Neural cell (in vitro differentiated cells): ENCODE data around the gene MMAB. TPM values are rescaled to one million over a fixed set of nuclear protein-coding genes. Genes with fewer than 3 reads are reported as not detected.

Experiments
- H2AFZ ChIP-seq: fragments of 200-600, 300-800 bp; sonication (generic), shearing (Covaris generic); 2 replicates; pipeline ENCODE4 v1.6.0; 2014; ENCODE audit warnings: low read depth, mild to moderate bottlenecking, antibody characterized with exemption, low read length, moderate library complexity
- H3F3A ChIP-seq: fragments of 200-600 bp; shearing (Covaris generic); 2 replicates; pipeline ENCODE4 v1.6.1; 2016; ENCODE audit warnings: mild to moderate bottlenecking, moderate library complexity, mixed read lengths, antibody characterized with exemption, low read length; ENCODE audit not compliant: insufficient read depth, poor library complexity, severe bottlenecking
- H3K27ac ChIP-seq: fragments of 200-600, 300-800 bp; sonication (generic), shearing (Covaris generic); 2 replicates; pipeline ENCODE4 v1.5.1; 2014; ENCODE audit warnings: mild to moderate bottlenecking, low read length, moderate library complexity
- H3K27me3 ChIP-seq: fragments of 300-800, 200-600 bp; sonication (generic), shearing (Covaris generic); 2 replicates; pipeline ENCODE4 v1.6.0; 2014; ENCODE audit warnings: mild to moderate bottlenecking, low read depth, low read length, moderate library complexity; ENCODE audit not compliant: insufficient read depth
- H3K36me3 ChIP-seq: fragments of 300-800, 200-600 bp; sonication (generic), shearing (Covaris generic); 2 replicates; pipeline ENCODE4 v1.5.1; 2014; ENCODE audit warnings: mild to moderate bottlenecking, antibody characterized with exemption, low read length, moderate library complexity; ENCODE audit not compliant: insufficient read depth
- H3K4me2 ChIP-seq: fragments of 300-800, 200-600 bp; sonication (generic), shearing (Covaris generic); 2 replicates; pipeline ENCODE4 v1.6.0; 2014; ENCODE audit warnings: mild to moderate bottlenecking, low read length
- H3K4me3 ChIP-seq: fragments of 300-800, 200-600 bp; sonication (generic), shearing (Covaris generic); 2 replicates; pipeline ENCODE4 v1.5.1; 2014; ENCODE audit warnings: mild to moderate bottlenecking, low read length, moderate library complexity
- H3K79me2 ChIP-seq: fragments of 200-600 bp; shearing (Covaris generic); replicated peaks from 2 replicates; pipeline ENCODE4 v1.6.0; 2014; ENCODE audit warnings: mild to moderate bottlenecking, low read length, moderate library complexity; ENCODE audit not compliant: insufficient read depth
- H3K9ac ChIP-seq: fragments of 300-800, 200-600 bp; sonication (generic), shearing (Covaris generic); 2 replicates; pipeline ENCODE4 v1.6.1; 2016; ENCODE audit warnings: mild to moderate bottlenecking, low read length, mixed read lengths
- H3K9me2 ChIP-seq: fragments of 200-600 bp; shearing (Covaris generic); 2 replicates; pipeline ENCODE4 v1.6.1; 2016; ENCODE audit warnings: mild to moderate bottlenecking, low read length, mixed read lengths; ENCODE audit not compliant: insufficient read depth
- H3K9me3 ChIP-seq: fragments of 200-600, 300-800 bp; sonication (generic), shearing (Covaris generic); 2 replicates; pipeline ENCODE4 v1.6.1; 2016; ENCODE audit warnings: mild to moderate bottlenecking, mixed run types, low read length, moderate library complexity, mixed read lengths
- H4K20me1 ChIP-seq: fragments of 200-600 bp; shearing (Covaris generic); 2 replicates; pipeline ENCODE4 v1.6.1; 2016; ENCODE audit warnings: mild to moderate bottlenecking, mixed run types; ENCODE audit not compliant: insufficient read depth
- EP300 ChIP-seq: fragments of 450-650 bp; conservative IDR thresholded peaks from 2 replicates; pipeline ENCODE4 v1.6.1; 2014; ENCODE audit warnings: antibody characterized with exemption, mild to moderate bottlenecking, moderate library complexity; ENCODE audit not compliant: poor library complexity, severe bottlenecking
- EZH2 ChIP-seq: fragments of 200-600, 300-800 bp; shearing (Covaris generic), sonication (generic); IDR thresholded peaks from 2 replicates; pipeline ENCODE4 v1.6.1; 2014; ENCODE audit warnings: antibody characterized with exemption, low read length, borderline replicate concordance, mild to moderate bottlenecking; ENCODE audit not compliant: insufficient read depth, poor library complexity, severe bottlenecking
- MXI1 ChIP-seq: fragments of 450-650 bp; conservative IDR thresholded peaks from 2 replicates; pipeline ENCODE4 v1.6.1; 2014; ENCODE audit warnings: antibody characterized with exemption, mild to moderate bottlenecking; ENCODE audit not compliant: poor library complexity, severe bottlenecking
- POLR2AphosphoS5 ChIP-seq: IDR thresholded peaks from 2 replicates; pipeline ENCODE4 v1.6.1; 2012
- RAD21 ChIP-seq: fragments of 450-650 bp; conservative IDR thresholded peaks from 2 replicates; pipeline ENCODE4 v1.6.1; 2014; ENCODE audit warnings: antibody characterized with exemption, mild to moderate bottlenecking, moderate library complexity
- REST ChIP-seq: IDR thresholded peaks from 2 replicates; pipeline ENCODE4 v1.6.1; 2012; ENCODE audit warnings: borderline replicate concordance
- SMC3 ChIP-seq: fragments of 450-650 bp; conservative IDR thresholded peaks from 2 replicates; pipeline ENCODE4 v1.6.1; 2014; ENCODE audit warnings: antibody characterized with exemption, mild to moderate bottlenecking, moderate library complexity; ENCODE audit not compliant: poor library complexity
- TAF1 ChIP-seq: IDR thresholded peaks from 2 replicates; pipeline ENCODE4 v1.6.1; 2012; ENCODE audit warnings: low read depth
- polyA plus RNA-seq: library from polyadenylated mRNA; depleted of rRNA; stranded (reverse); fragments of >200 nt; gene quantifications from 2 replicates; pipeline ENCODE4 v1.2.3, GENCODE V29; 2014
- TF ChIP-seq, protein P1 (sequence below): fragments of 450-650 bp; IDR thresholded peaks from 2 replicates; pipeline ENCODE4 v1.5.1; 2014; ENCODE audit warnings: antibody characterized with exemption, mild to moderate bottlenecking, moderate library complexity; ENCODE audit not compliant: poor library complexity, severe bottlenecking

The MMAB gene
- polyA plus RNA-seq, 1 donor from 2014 or later, result 52.6 TPM

DNA sequence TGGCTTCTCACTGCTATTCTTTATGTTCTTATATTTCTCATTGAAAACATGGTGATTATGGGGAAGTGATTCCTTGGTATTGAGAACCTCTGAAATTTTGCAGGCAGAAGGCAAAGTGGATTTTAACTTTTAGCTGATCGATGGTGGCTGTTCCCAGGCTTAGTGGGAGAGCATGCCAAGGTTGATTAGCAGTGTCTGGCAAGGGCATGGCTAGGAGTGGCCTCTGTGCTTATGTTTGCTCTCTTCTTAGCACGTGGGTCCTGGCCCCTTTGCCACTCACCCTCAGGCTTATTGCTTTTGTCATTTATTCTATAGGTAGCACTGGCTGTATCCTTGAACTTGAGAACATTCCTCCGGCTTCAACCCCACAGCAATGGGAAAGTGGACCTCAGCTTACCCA, 2.4 kb upstream of the MMAB start:
- Histone ChIP-seq H2AFZ (no peak overlapping the region), H3K9ac (no peak overlapping the region), H4K20me1 (no peaks in the 10 kb centered on the region), H3K4me2 (no peak overlapping the region), H3K4me3 (no peak overlapping the region), H3F3A (no peaks in the 10 kb centered on the region), H3K79me2 (peaks cover 24% of the 10 kb centered on the region), H3K36me3 (no peaks in the 10 kb centered on the region), H3K9me3 (no peaks in the 10 kb centered on the region), H3K9me2 (no peaks in the 10 kb centered on the region), H3K27ac (no peak overlapping the region), H3K27me3 (no peaks in the 10 kb centered on the region)
- TF ChIP-seq MXI1, result no peak
- TF ChIP-seq TAF1, result no peak
- TF ChIP-seq, protein P1, sequence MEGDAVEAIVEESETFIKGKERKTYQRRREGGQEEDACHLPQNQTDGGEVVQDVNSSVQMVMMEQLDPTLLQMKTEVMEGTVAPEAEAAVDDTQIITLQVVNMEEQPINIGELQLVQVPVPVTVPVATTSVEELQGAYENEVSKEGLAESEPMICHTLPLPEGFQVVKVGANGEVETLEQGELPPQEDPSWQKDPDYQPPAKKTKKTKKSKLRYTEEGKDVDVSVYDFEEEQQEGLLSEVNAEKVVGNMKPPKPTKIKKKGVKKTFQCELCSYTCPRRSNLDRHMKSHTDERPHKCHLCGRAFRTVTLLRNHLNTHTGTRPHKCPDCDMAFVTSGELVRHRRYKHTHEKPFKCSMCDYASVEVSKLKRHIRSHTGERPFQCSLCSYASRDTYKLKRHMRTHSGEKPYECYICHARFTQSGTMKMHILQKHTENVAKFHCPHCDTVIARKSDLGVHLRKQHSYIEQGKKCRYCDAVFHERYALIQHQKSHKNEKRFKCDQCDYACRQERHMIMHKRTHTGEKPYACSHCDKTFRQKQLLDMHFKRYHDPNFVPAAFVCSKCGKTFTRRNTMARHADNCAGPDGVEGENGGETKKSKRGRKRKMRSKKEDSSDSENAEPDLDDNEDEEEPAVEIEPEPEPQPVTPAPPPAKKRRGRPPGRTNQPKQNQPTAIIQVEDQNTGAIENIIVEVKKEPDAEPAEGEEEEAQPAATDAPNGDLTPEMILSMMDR, result no peak
- TF ChIP-seq POLR2AphosphoS5, result no peak
- no peak for TF ChIP-seq SMC3
- no peak for TF ChIP-seq EZH2
- TF ChIP-seq EP300, result no peak
- no peak for TF ChIP-seq REST
- no peak for TF ChIP-seq RAD21

GRCh38 chr12:109573914-109574244, 575 bp upstream of the MMAB start:
- Histone ChIP-seq H3K79me2 (peaks cover 24% of the 10 kb centered on the region), H2AFZ (peak overlapping the region; percentile 53), H3K9ac (peak overlapping the region; percentile 94), H3K36me3 (no peaks in the 10 kb centered on the region), H3K4me3 (peak overlapping the region; percentile 90), H3K27ac (peak overlapping the region; percentile 58), H3F3A (no peaks in the 10 kb centered on the region), H3K9me2 (no peaks in the 10 kb centered on the region), H4K20me1 (no peaks in the 10 kb centered on the region), H3K4me2 (peak overlapping the region; percentile 98), H3K9me3 (no peaks in the 10 kb centered on the region), H3K27me3 (no peaks in the 10 kb centered on the region)
- TF ChIP-seq RAD21 (no peak), SMC3 (peak; percentile 20)

DNA sequence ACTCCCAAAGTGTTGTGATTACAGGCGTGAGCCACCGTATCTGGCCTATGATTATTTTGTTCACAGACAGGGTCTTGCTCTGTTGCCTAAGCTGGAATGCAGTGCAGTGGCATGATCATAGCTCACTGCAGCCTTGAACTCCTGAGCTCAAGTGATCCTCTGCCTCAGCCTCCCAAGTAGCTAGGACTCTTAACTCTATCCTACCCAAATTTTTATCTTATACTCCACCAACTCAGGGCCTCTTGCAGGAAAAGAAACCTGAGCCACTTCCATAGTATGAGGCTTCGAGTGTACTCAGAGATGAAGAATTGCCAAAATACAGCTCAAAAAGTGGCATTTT, 828 bp downstream of the MMAB start:
- H3K9ac ChIP-seq, result peak overlapping the region; percentile 94
- H4K20me1 ChIP-seq, result no peaks in the 10 kb centered on the region
- no peak for TF ChIP-seq EZH2
- TF ChIP-seq TAF1, result no peak
- TF ChIP-seq EP300, result no peak
- no peak for TF ChIP-seq MXI1
- no peaks in the 10 kb centered on the region for H3K9me2 ChIP-seq
- no peaks in the 10 kb centered on the region for H3K36me3 ChIP-seq
- H3K4me3 ChIP-seq, result peak overlapping the region; percentile 90
- H3K9me3 ChIP-seq, result no peaks in the 10 kb centered on the region
- H3K79me2 ChIP-seq, result peaks cover 24% of the 10 kb centered on the region
- no peaks in the 10 kb centered on the region for H3K27me3 ChIP-seq
- peak overlapping the region; percentile 74 for H2AFZ ChIP-seq
- no peaks in the 10 kb centered on the region for H3F3A ChIP-seq
- peak overlapping the region; percentile 94 for H3K27ac ChIP-seq
- H3K4me2 ChIP-seq, result peak overlapping the region; percentile 81
